RWPE1 (cell line): ENCODE results near the gene CNOT4.

Source experiments
- CTCF ChIA-PET: fragments of 350-600 bp; sonication (Branson Sonifier 250); formaldehyde crosslinking; extraction: SDS; loops from one replicate; lab custom pipeline; 2021; lab: Yijun Ruan, JAX
- POLR2A ChIA-PET: fragments of 400-600 bp; formaldehyde crosslinking; extraction: SDS; loops from one replicate; lab custom pipeline; 2020; ENCODE audit warnings: antibody characterized with exemption; ENCODE audit not compliant: low non-redundant PET; lab: Yijun Ruan, JAX
- DNase-seq: peaks from one replicate; pipeline ENCODE4 v3.0.0; 2012; ENCODE audit warnings: low spot score
- H3K27ac ChIP-seq: fragments of 450-650 bp; 2 replicates; pipeline ENCODE4 v1.5.1; 2017
- CTCF ChIP-seq: fragments of 450-650 bp; conservative IDR thresholded peaks from 2 replicates; pipeline ENCODE4 v1.5.1; 2017; ENCODE audit warnings: low read depth, mild to moderate bottlenecking

The CNOT4 gene

GRCh38 chr7:135341049-135341448 is 168.9 kb downstream of the CNOT4 start:
- H3K27ac ChIP-seq, result no peak overlapping the region
- no peak for TF ChIP-seq CTCF
- POLR2A ChIA-PET, result no interaction called here
- CTCF ChIA-PET, result interaction anchor here (0.6 kb wide), 1 partner anchor 293 kb away, joined by 4 read pairs; no protein-coding TSS in a partner anchor
- DNase-seq, result no peak

- TF ChIP-seq CTCF, result no peak
- CTCF ChIA-PET, result no interaction called here
- no peak overlapping the region for H3K27ac ChIP-seq
- POLR2A ChIA-PET, result no interaction called here
- no peak for DNase-seq
Observed at GRCh38 chr7:135337977-135338550, 171.8 kb downstream of the CNOT4 start.

GRCh38 chr7:135337506-135337905 is 172.4 kb downstream of the CNOT4 start:
- POLR2A ChIA-PET, result no interaction called here
- no peak overlapping the region for H3K27ac ChIP-seq
- TF ChIP-seq CTCF, result no peak
- DNase-seq, result no peak
- CTCF ChIA-PET, result no interaction called here

GRCh38 chr7:135335628-135336139 is 174.2 kb downstream of the CNOT4 start:
- DNase-seq, result peak; percentile 83
- CTCF ChIA-PET, result interaction anchor here (0.7 to 2.2 kb wide), 9 partner anchors 13 to 179 kb away, joined by 3 to 21 read pairs (median 3); no protein-coding TSS in a partner anchor
- TF ChIP-seq CTCF, result no peak; the same call in 1 of the 2 replicates
- peak overlapping the region; percentile 37 for H3K27ac ChIP-seq
- POLR2A ChIA-PET, result no interaction called here

GRCh38 chr7:135334830-135335543 is 174.9 kb downstream of the CNOT4 start:
- no peak for DNase-seq
- CTCF ChIA-PET, result interaction anchor here (0.7 to 2.2 kb wide), 7 partner anchors 12 to 88 kb away, joined by 3 to 21 read pairs (median 8); no protein-coding TSS in a partner anchor
- TF ChIP-seq CTCF, result no peak
- POLR2A ChIA-PET, result no interaction called here
- peak overlapping the region; percentile 37 for H3K27ac ChIP-seq

- TF ChIP-seq CTCF, result no peak
- no peak for DNase-seq
- ChIA-PET POLR2A (no interaction called here), CTCF (no interaction called here)
- H3K27ac ChIP-seq, result no peak overlapping the region
Observed at GRCh38 chr7:135333946-135334345, 176.0 kb downstream of the CNOT4 start.
